K562 (cell line): Measurements from ENCODE around the gene TBC1D5. TPM values are rescaled to one million over a fixed set of nuclear protein-coding genes. Genes with fewer than 3 reads are reported as not detected.

Experiments used
- ATAC-seq: fragments of 200-7000 bp; cut with Tn5 transposase; 3 replicates; pipeline ENCODE4 v1.9.1; 2020; ENCODE audit warnings: moderate library complexity
- BruUV-seq: library from RNA; stranded (reverse); fragments of 400-500 nt; replicated peaks from 2 replicates; lab custom pipeline; 2021; lab: Mats Ljungman, UMichigan
- CTCF ChIA-PET: fragments of 300-600 bp; formaldehyde crosslinking; extraction: SDS; loops from one replicate; lab custom pipeline; 2021; ENCODE audit warnings: low intra/inter-chr PET ratio; lab: Yijun Ruan, JAX
- POLR2A ChIA-PET: fragments of 300-600, 350-650 bp; sonication (Branson Sonifier 250); formaldehyde crosslinking; extraction: SDS; loops from one replicate; lab custom pipeline; 2021; ENCODE audit warnings: antibody characterized with exemption, inconsistent platforms; lab: Yijun Ruan, JAX
- DNase-seq, 4 experiments: peaks; one replicate each; pipeline versions ENCODE4 v3.0.0 to v3.0.0-alpha.2; 2011 to 2018; ENCODE audit warnings: low spot score in 3 of 4, mixed read lengths in 3 of 4; ENCODE audit errors: extremely low read depth in 1 of 4
- FAIRE-seq: peaks from 2 replicates; lab custom pipeline; 2011; peaks lifted over from hg19 to GRCh38; lab: Jason Lieb, UNC
- H2AFZ ChIP-seq: 2 replicates; pipeline ENCODE4 v1.6.0; 2011; ENCODE audit warnings: low read depth, low read length, control low read depth, inconsistent platforms
- H3K27ac ChIP-seq: fragments of 200-600 bp; 3 replicates; pipeline ENCODE4 v1.8.0; 2011; ENCODE audit warnings: low read depth, mild to moderate bottlenecking, control low read depth, inconsistent platforms, low read length, moderate library complexity, mixed read lengths; ENCODE audit errors: extremely low read depth
- H3K27me3 ChIP-seq, 2 experiments: fragments of 300-600 bp in 1 of 2; 2 replicates in 1 of 2; 3 replicates in 1 of 2; pipeline versions ENCODE4 v1.6.0 to v1.8.0; 2011; ENCODE audit warnings: inconsistent platforms in 2 of 2, low read length in 2 of 2, mild to moderate bottlenecking in 1 of 2, mixed read lengths in 1 of 2, moderate library complexity in 1 of 2; ENCODE audit not compliant: control insufficient read depth in 2 of 2, insufficient read depth in 2 of 2
- H3K36me3 ChIP-seq: fragments of 300-600 bp; 3 replicates; pipeline ENCODE4 v1.8.0; 2011; ENCODE audit warnings: mild to moderate bottlenecking, low read length, inconsistent platforms; ENCODE audit not compliant: control insufficient read depth, insufficient read depth
- H3K4me1 ChIP-seq, 2 experiments: fragments of 200-600 bp in 1 of 2; replicated peaks in 1 of 2; 2 replicates in 1 of 2; 3 replicates in 1 of 2; pipeline versions ENCODE4 v1.5.1 to v1.8.0; 2011; ENCODE audit warnings: inconsistent platforms in 2 of 2, low read length in 2 of 2, mild to moderate bottlenecking in 1 of 2, mixed read lengths in 1 of 2, moderate library complexity in 1 of 2; ENCODE audit not compliant: control insufficient read depth in 2 of 2, insufficient read depth in 2 of 2
- H3K4me2 ChIP-seq: 2 replicates; pipeline ENCODE4 v1.6.1; 2011; ENCODE audit warnings: low read length, control low read depth, inconsistent platforms, mixed read lengths; ENCODE audit not compliant: insufficient read depth
- H3K4me3 ChIP-seq: fragments of 200-600 bp; sonication (generic), shearing (Covaris generic); 2 replicates; pipeline ENCODE4 v1.5.1; 2016; ENCODE audit warnings: control low read depth, inconsistent platforms
- H3K79me2 ChIP-seq: fragments of 200-600 bp; 3 replicates; pipeline ENCODE4 v1.8.0; 2011; ENCODE audit warnings: low read length, inconsistent platforms; ENCODE audit not compliant: control insufficient read depth, insufficient read depth
- H3K9ac ChIP-seq, 2 experiments: 2 replicates each; pipeline versions ENCODE4 v1.6.0 to v1.6.1; 2011; ENCODE audit warnings: low read depth in 2 of 2, low read length in 2 of 2, control low read depth in 1 of 2, inconsistent platforms in 1 of 2, mild to moderate bottlenecking in 1 of 2, mixed read lengths in 1 of 2; ENCODE audit not compliant: insufficient read depth in 1 of 2
- H3K9me1 ChIP-seq: one replicate; pipeline ENCODE4 v1.6.0; 2011; ENCODE audit warnings: inconsistent platforms, mild to moderate bottlenecking, low read length, moderate library complexity; ENCODE audit not compliant: control insufficient read depth, insufficient read depth
- H3K9me3 ChIP-seq: replicated peaks from 2 replicates; pipeline ENCODE4 v1.5.1; 2011; ENCODE audit warnings: low read depth, low read length, inconsistent platforms; ENCODE audit not compliant: control insufficient read depth, insufficient read depth
- H4K20me1 ChIP-seq: replicated peaks from 2 replicates; pipeline ENCODE4 v1.6.1; 2011; ENCODE audit warnings: low read length, inconsistent platforms, mixed read lengths; ENCODE audit not compliant: control insufficient read depth, insufficient read depth
- CBFA2T3 ChIP-seq: fragments of 450-650 bp; IDR thresholded peaks from 2 replicates; pipeline ENCODE4 v1.6.1; 2017
- CEBPB ChIP-seq: fragments of 450-650 bp; IDR thresholded peaks from 2 replicates; pipeline ENCODE4 v1.6.1; 2016; ENCODE audit warnings: missing genetic modification characterization, missing compliant biosample characterization
- POU5F1 ChIP-seq: fragments of 150-350 bp; IDR thresholded peaks from 2 replicates; pipeline ENCODE4 v1.6.1; 2014; ENCODE audit warnings: borderline replicate concordance, low read length, low read depth, mild to moderate bottlenecking; ENCODE audit not compliant: partially characterized antibody
- RBM25 ChIP-seq: fragments of 200-400 bp; formaldehyde crosslinking; IDR thresholded peaks from 2 replicates; pipeline ENCODE4 v1.6.1; 2018; ENCODE audit warnings: low read length, low read depth, moderate library complexity; ENCODE audit not compliant: severe bottlenecking
- RBM34 ChIP-seq: fragments of 200-400 bp; formaldehyde crosslinking; IDR thresholded peaks from 2 replicates; pipeline ENCODE4 v1.6.1; 2018; ENCODE audit warnings: low read length, borderline replicate concordance; ENCODE audit not compliant: insufficient read depth
- SLC30A9 ChIP-seq: fragments of 250-450 bp; sonication (Bioruptor Pico); IDR thresholded peaks from 2 replicates; pipeline ENCODE4 v1.8.0; 2022; ENCODE audit warnings: mild to moderate bottlenecking, moderate library complexity
- SMARCC2 ChIP-seq: fragments of 450-650 bp; IDR thresholded peaks from 2 replicates; pipeline ENCODE4 v1.6.1; 2017; ENCODE audit warnings: antibody characterized with exemption, moderate library complexity, mild to moderate bottlenecking, low read depth
- TAF7 ChIP-seq: fragments of 450-650 bp; IDR thresholded peaks from 2 replicates; pipeline ENCODE4 v1.6.1; 2016; ENCODE audit warnings: missing genetic modification characterization, missing compliant biosample characterization
- ZNF318 ChIP-seq, 2 experiments: fragments of 450-650 bp; IDR thresholded peaks; 2 replicates each; pipeline ENCODE4 v1.6.1; 2016; ENCODE audit warnings: mild to moderate bottlenecking in 2 of 2, borderline replicate concordance in 1 of 2, low read depth in 1 of 2, moderate library complexity in 1 of 2
- ZNF717 ChIP-seq: fragments of 250-450 bp; sonication (Bioruptor Pico); IDR thresholded peaks from 2 replicates; pipeline ENCODE4 v1.5.0; 2021
- WGBS: fragments of 100-300 bp; shearing (Covaris generic); methylation state at CpG from one replicate; pipeline ENCODE4 v1.1.6; 2016; ENCODE audit warnings: low coverage, mixed read lengths; ENCODE audit not compliant: insufficient coverage; ENCODE audit errors: missing lambda C conversion rate; 5-methylcytosine and 5-hydroxymethylcytosine counted together
- in situ Hi-C: fragments of 300-500 bp; cut with MboI; formaldehyde crosslinking; loops from 4 replicates; pipeline ENCODE4 v1.15.0; 2018; ENCODE audit warnings: inconsistent platforms, mixed read lengths
- intact Hi-C: fragments of 100-400 bp; cut with micrococcal nuclease; formaldehyde crosslinking; loops from 2 replicates; pipeline ENCODE4 v1.14.2; 2022
- polyA plus RNA-seq, 8 experiments: library from polyadenylated mRNA; depleted of rRNA in 4 of 8; stranded (reverse) in 5 of 8; unstranded in 3 of 8; fragments of >200 nt; fragmentation: Nextera tagmentation in 2 of 8; fragmentation: Illumina TruSeq in 1 of 8; extraction: Ambion mirVana in 2 of 8; extraction: Trizol in 1 of 8; gene quantifications; 2 replicates each; pipeline versions ENCODE4 v1.2.1 to v1.2.3, GENCODE V29; 2011 to 2014; ENCODE audit warnings: inconsistent platforms in 1 of 8, missing spikeins in 1 of 8
- total RNA-seq, 7 experiments: library from RNA; depleted of rRNA in 6 of 7; stranded (reverse); fragments of >200 nt in 6 of 7; fragmentation: Illumina TruSeq in 2 of 7; extraction: Trizol in 2 of 7; gene quantifications; 2 replicates each; pipeline versions ENCODE4 v1.2.1 to v1.2.3, GENCODE V29; 2011 to 2021; ENCODE audit warnings: low replicate concordance in 1 of 7
- TF ChIP-seq, protein P1 (sequence below): sonication (generic); formaldehyde crosslinking; IDR thresholded peaks from 2 replicates; pipeline ENCODE4 v1.8.1; 2023; ENCODE audit warnings: mild to moderate bottlenecking, missing genetic modification reagents
- TF ChIP-seq, protein P2 (sequence below): fragments of 250-450 bp; sonication (Bioruptor Pico); IDR thresholded peaks from 2 replicates; pipeline ENCODE4 v1.4.0; 2020; ENCODE audit warnings: borderline replicate concordance

Gene TBC1D5
- total and polyA plus RNA-seq, 9 of the 15 experiments (the other 6 are each of a cell fraction or from before 2014, with no cell fraction given): 2.9 to 38.1 (median 25.6) TPM

GRCh38 chr3:17772556-17772955 lies 30.1 kb upstream of the TBC1D5 start:
- Histone ChIP-seq H3K79me2 (no peaks in the 10 kb centered on the region), H3K4me1 (peaks cover 0 to 25% of the 10 kb centered on the region in 2 experiments; a peak in 3 of 5 replicates), H3K4me2 (no peak overlapping the region), H3K36me3 (no peaks in the 10 kb centered on the region), H3K27ac (no peak overlapping the region), H2AFZ (no peak overlapping the region), H3K27me3 (no peaks in the 10 kb centered on the region), H3K9me1 (no peaks in the 10 kb centered on the region), H4K20me1 (no peaks in the 10 kb centered on the region), H3K4me3 (no peak overlapping the region), H3K9ac (no peak overlapping the region), H3K9me3 (peaks cover 2% of the 10 kb centered on the region; the same call in 1 of the 2 replicates)
- CTCF ChIA-PET: no interaction called here
- DNase-seq (no peak), FAIRE-seq (no peak), ATAC-seq (no peak)
- in situ Hi-C loops (no loop called here), intact Hi-C loops (no loop called here)
- no TSS peak for BruUV-seq
- POLR2A ChIA-PET: interaction anchor here (1.3 kb wide), 1 partner anchor 34 kb away, joined by 6 read pairs; no protein-coding TSS in a partner anchor
- 94% methylated on average over 3 of the region's 3 CpGs for WGBS
- TF ChIP-seq, protein P1, sequence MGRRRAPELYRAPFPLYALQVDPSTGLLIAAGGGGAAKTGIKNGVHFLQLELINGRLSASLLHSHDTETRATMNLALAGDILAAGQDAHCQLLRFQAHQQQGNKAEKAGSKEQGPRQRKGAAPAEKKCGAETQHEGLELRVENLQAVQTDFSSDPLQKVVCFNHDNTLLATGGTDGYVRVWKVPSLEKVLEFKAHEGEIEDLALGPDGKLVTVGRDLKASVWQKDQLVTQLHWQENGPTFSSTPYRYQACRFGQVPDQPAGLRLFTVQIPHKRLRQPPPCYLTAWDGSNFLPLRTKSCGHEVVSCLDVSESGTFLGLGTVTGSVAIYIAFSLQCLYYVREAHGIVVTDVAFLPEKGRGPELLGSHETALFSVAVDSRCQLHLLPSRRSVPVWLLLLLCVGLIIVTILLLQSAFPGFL (CRISPR knock-in tag): no peak
- TF ChIP-seq CEBPB (tag) (peak; percentile 72; the same call in 1 of the 2 replicates), RBM34 (no peak), POU5F1 (no peak), TAF7 (tag) (no peak), CBFA2T3 (no peak), SLC30A9 (CRISPR knock-in tag) (no peak), SMARCC2 (no peak), ZNF318 (IDR thresholded peaks at IDR 0.05; ENCODE audit: borderline replicate concordance in 1 of 2, low read depth in 1 of 2) (no peak), RBM25 (no peak), ZNF717 (CRISPR knock-in tag) (no peak)
- TF ChIP-seq, protein P2, sequence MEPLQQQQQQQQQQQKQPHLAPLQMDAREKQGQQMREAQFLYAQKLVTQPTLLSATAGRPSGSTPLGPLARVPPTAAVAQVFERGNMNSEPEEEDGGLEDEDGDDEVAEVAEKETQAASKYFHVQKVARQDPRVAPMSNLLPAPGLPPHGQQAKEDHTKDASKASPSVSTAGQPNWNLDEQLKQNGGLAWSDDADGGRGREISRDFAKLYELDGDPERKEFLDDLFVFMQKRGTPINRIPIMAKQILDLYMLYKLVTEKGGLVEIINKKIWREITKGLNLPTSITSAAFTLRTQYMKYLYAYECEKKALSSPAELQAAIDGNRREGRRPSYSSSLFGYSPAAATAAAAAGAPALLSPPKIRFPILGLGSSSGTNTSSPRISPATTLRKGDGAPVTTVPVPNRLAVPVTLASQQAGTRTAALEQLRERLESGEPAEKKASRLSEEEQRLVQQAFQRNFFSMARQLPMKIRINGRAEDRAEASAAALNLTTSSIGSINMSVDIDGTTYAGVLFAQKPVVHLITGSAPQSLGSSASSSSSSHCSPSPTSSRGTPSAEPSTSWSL (CRISPR knock-in tag): no peak
